ENCODE data around the gene CXCL12.

Gene CXCL12

DNA sequence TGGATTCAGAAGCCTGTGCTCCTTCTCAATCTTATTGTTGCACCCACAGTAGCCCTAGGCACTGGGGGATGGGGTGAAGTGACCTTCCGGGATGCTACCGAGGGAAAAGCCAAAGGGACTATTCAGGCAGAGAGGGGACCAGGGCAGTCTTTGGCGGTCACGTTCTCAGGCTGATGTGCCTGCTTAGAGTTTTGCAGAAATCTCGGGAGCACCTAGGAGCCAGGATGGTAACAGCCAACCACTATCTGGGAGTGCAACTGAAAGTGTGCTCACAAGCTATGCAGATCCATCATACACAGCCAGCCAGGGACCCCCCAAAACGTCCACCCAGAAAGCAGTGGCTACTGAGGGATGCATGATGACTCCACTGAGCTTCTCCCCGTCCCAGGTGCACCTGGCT, 52.4 kb downstream of the CXCL12 start:
- no peak for TF ChIP-seq CTCF (IDR thresholded peaks at IDR 0.05; ENCODE audit: insufficient read depth, low read depth, low read length, missing control alignments)
- H3K4me3 ChIP-seq (ENCODE audit: low read length), result no peak overlapping the region
- no peak for DNase-seq (ENCODE audit: low read depth)

GRCh38 chr10:44330431-44330830, 54.5 kb downstream of the CXCL12 start:
- DNase-seq (ENCODE audit: low read depth), result no peak
- TF ChIP-seq CTCF (IDR thresholded peaks at IDR 0.05; ENCODE audit: insufficient read depth, low read depth, low read length, missing control alignments), result no peak
- H3K4me3 ChIP-seq (ENCODE audit: low read length), result no peak overlapping the region

- no peak for DNase-seq (ENCODE audit: low read depth)
- TF ChIP-seq CTCF (IDR thresholded peaks at IDR 0.05; ENCODE audit: insufficient read depth, low read depth, low read length, missing control alignments), result no peak
- no peak overlapping the region for H3K4me3 ChIP-seq (ENCODE audit: low read length)
Observed at GRCh38 chr10:44327461-44327860, 57.4 kb downstream of the CXCL12 start.
